Pulmonary artery endothelial cell (primary cell): Measurements from ENCODE around the gene HIGD2B. TPM values are rescaled to one million over a fixed set of nuclear protein-coding genes. Genes with fewer than 3 reads are reported as not detected.
"Not testable (repeated sequence)": the region's sequence is repeated elsewhere in the genome, so short reads cannot be mapped to it uniquely, and the experiment has no call there.

Experiments used
- DNase-seq: peaks from one replicate; pipeline ENCODE4 v3.0.0-alpha.2; 2011; ENCODE audit warnings: low read depth, low spot score
- total RNA-seq: library from RNA; depleted of rRNA; stranded (reverse); fragments of >200 nt; gene quantifications from 2 replicates; pipeline ENCODE4 v1.2.3, GENCODE V29; 2014

HIGD2B gene
- total RNA-seq, 1 donor from 2014 or later = 0.13 TPM

GRCh38 chr15:72676838-72677237 lies 9.1 kb downstream of the HIGD2B start:
- no peak for DNase-seq

GRCh38 chr15:72671525-72671924 lies 14.5 kb downstream of the HIGD2B start:
- no peak for DNase-seq

- not testable (repeated sequence) for DNase-seq
Measured at GRCh38 chr15:72670656-72671352, 15.2 kb downstream of the HIGD2B start.

GRCh38 chr15:72669803-72670202 lies 16.2 kb downstream of the HIGD2B start:
- not testable (repeated sequence) for DNase-seq

GRCh38 chr15:72665706-72666105 lies 20.3 kb downstream of the HIGD2B start:
- not testable (repeated sequence) for DNase-seq

GRCh38 chr15:72663931-72664330 lies 22.1 kb downstream of the HIGD2B start:
- not testable (repeated sequence) for DNase-seq

GRCh38 chr15:72661081-72661480 lies 24.9 kb downstream of the HIGD2B start:
- not testable (repeated sequence) for DNase-seq

- DNase-seq = not testable (repeated sequence)
Measured at GRCh38 chr15:72656014-72656413, 30.0 kb downstream of the HIGD2B start.

GRCh38 chr15:72654397-72654796 lies 31.6 kb downstream of the HIGD2B start, which contains the start of gene GOLGA6B:
Gene GOLGA6B, plus strand, starts transcription at chr15:72654697. Its CDS starts 41 bp downstream, at chr15:72654738.
- DNase-seq = not testable (repeated sequence)

- not testable (repeated sequence) for DNase-seq
Measured at GRCh38 chr15:72648631-72649253, 37.2 kb downstream of the HIGD2B start.

GRCh38 chr15:72642271-72642670 lies 43.7 kb downstream of the HIGD2B start:
- DNase-seq = not testable (repeated sequence)

GRCh38 chr15:72639759-72640483 lies 46.1 kb downstream of the HIGD2B start:
- not testable (repeated sequence) for DNase-seq

- not testable (repeated sequence) for DNase-seq
Measured at GRCh38 chr15:72636519-72637282, 49.3 kb downstream of the HIGD2B start.

GRCh38 chr15:72629068-72629570 lies 56.9 kb downstream of the HIGD2B start:
- not testable (repeated sequence) for DNase-seq

- not testable (repeated sequence) for DNase-seq
Measured at GRCh38 chr15:72628249-72629067, 57.5 kb downstream of the HIGD2B start.

- DNase-seq = not testable (repeated sequence)
Measured at GRCh38 chr15:72626153-72626552, 59.8 kb downstream of the HIGD2B start.
